GM10248 (cell line): Measurements from ENCODE around the gene RMDN3.
A peak's percentile ranks its signal among the peaks of the same experiment; 100 is the strongest.

Experiments used
- CTCF ChIA-PET: fragments of 300-600 bp; sonication (Branson Sonifier 250); formaldehyde crosslinking; extraction: SDS; loops from one replicate; lab custom pipeline; 2021; ENCODE audit warnings: antibody characterized with exemption; lab: Yijun Ruan, JAX
- POLR2A ChIA-PET: fragments of 350-650 bp; sonication (Branson Sonifier 250); formaldehyde crosslinking; extraction: SDS; loops from one replicate; lab custom pipeline; 2020; ENCODE audit warnings: antibody characterized with exemption; lab: Yijun Ruan, JAX
- DNase-seq: peaks from one replicate; pipeline ENCODE4 v3.0.0; 2012; ENCODE audit errors: extremely low spot score
- TF ChIP-seq, protein P1 (sequence below): IDR thresholded peaks from 2 replicates; pipeline ENCODE4 v1.5.1; 2012; ENCODE audit warnings: mild to moderate bottlenecking, low read depth; ENCODE audit errors: extremely low read depth, missing control alignments, control extremely low read depth

Gene RMDN3, protein sequence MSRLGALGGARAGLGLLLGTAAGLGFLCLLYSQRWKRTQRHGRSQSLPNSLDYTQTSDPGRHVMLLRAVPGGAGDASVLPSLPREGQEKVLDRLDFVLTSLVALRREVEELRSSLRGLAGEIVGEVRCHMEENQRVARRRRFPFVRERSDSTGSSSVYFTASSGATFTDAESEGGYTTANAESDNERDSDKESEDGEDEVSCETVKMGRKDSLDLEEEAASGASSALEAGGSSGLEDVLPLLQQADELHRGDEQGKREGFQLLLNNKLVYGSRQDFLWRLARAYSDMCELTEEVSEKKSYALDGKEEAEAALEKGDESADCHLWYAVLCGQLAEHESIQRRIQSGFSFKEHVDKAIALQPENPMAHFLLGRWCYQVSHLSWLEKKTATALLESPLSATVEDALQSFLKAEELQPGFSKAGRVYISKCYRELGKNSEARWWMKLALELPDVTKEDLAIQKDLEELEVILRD

DNA sequence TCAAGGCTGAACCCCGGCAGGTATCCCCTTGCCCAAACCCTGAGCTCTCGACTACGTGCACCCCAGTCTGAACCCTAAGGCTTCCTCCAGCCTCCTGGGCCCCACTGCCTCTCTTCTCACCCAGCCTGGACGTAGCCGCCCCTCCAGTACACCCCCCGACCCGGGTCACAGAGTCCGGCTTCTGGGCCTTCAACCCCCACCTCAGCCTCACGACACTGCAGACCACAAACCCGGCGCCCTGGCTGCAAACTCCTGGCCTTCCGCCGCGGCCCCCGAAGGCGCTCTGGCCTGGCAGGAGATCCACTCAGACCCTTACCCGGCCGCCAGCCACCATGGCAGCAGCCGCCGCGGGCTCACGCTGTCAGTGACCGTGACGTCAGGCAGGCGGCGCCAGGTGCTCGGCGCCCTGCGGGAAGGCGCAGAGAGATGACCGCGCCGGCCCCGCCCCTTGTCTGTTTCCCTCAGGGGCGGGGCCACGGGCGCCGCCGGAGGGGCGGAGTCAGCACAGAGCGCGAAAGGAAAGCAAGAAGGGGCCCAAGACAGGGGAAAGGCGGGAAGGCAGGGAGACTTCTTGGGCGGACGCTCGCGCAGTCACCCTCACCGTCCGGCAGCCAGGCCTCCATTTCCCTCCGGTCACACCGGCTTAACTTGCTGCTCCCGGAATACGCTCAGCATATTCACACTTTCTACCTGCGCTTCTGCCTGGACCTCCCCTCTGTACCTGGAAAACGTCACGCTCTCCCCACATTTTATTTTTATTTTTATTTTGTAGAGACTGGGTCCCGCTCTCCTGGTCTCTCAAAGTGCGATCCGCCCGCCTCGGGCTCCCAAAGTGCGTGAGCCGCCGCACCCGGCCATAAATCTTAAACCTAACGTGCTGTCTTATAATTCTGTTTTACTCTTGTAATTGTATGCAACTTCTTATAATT is at the start of gene RMDN3:
TSS of gene RMDN3 (minus strand) at position 372 of the 929 bp plus-strand sequence. CDS start 471 bp downstream, outside the sequence.
- TF ChIP-seq, protein P1, sequence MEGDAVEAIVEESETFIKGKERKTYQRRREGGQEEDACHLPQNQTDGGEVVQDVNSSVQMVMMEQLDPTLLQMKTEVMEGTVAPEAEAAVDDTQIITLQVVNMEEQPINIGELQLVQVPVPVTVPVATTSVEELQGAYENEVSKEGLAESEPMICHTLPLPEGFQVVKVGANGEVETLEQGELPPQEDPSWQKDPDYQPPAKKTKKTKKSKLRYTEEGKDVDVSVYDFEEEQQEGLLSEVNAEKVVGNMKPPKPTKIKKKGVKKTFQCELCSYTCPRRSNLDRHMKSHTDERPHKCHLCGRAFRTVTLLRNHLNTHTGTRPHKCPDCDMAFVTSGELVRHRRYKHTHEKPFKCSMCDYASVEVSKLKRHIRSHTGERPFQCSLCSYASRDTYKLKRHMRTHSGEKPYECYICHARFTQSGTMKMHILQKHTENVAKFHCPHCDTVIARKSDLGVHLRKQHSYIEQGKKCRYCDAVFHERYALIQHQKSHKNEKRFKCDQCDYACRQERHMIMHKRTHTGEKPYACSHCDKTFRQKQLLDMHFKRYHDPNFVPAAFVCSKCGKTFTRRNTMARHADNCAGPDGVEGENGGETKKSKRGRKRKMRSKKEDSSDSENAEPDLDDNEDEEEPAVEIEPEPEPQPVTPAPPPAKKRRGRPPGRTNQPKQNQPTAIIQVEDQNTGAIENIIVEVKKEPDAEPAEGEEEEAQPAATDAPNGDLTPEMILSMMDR = peak; percentile 22
- CTCF ChIA-PET = interaction anchor here (1.3 kb wide), 1 partner anchor 27 kb away, joined by 4 read pairs; no protein-coding TSS in a partner anchor
- POLR2A ChIA-PET = no interaction called here
- peak; percentile 97 for DNase-seq

DNA sequence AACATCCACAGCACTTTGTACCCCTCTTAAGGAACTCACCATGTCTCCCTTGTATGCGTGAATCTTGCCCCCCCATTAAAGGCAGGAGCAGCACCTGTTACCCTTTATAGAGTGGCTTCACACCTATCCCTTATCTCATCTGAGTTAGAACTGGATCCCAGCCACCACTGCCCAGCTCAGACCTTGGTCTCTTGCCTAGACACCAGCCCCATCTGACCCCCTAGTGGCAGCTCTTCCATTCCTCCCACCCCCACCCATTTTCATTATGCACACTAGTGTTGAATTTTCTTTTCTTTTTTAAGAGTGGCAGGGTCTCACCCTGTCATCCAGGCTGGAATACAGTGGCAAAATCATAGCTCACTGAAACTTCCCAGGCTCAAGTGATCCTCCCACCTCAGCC is 48.6 kb upstream of the RMDN3 start:
- no peak for DNase-seq
- POLR2A ChIA-PET = no interaction called here
- TF ChIP-seq, protein P1 = no peak
- CTCF ChIA-PET = interaction anchor here (0.6 to 1.0 kb wide), 2 partner anchors 21 to 25 kb away, joined by 3 read pairs; no protein-coding TSS in a partner anchor

DNA sequence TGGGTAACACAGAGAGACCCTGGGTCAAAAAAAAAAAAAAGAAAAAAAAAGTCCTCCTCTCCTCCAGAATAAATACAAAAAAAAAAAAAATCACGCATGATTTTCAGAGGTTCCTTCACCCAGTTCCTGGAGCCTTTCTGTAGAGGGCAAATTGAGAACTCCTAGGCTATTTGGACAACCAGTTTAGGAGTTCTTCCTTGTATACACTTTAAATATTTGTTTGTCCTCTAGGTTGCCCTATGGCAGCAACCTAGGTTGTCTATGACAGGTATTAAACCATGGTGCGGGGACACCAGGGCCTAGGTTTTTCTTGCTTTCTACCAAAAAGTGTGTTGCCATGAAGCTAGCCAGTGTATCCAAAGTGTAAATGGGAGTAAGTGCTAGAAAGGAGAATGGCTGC is 48.0 kb upstream of the RMDN3 start:
- CTCF ChIA-PET = interaction anchor here (0.6 to 1.6 kb wide), 3 partner anchors 21 to 24 kb away, joined by 3 to 5 read pairs (median 3); no protein-coding TSS in a partner anchor
- no peak for DNase-seq
- TF ChIP-seq, protein P1 = no peak
- POLR2A ChIA-PET = interaction anchor here (0.7 kb wide), 1 partner anchor 26 kb away, joined by 8 read pairs; the partner anchor contains the start of gene PPP1R14D

DNA sequence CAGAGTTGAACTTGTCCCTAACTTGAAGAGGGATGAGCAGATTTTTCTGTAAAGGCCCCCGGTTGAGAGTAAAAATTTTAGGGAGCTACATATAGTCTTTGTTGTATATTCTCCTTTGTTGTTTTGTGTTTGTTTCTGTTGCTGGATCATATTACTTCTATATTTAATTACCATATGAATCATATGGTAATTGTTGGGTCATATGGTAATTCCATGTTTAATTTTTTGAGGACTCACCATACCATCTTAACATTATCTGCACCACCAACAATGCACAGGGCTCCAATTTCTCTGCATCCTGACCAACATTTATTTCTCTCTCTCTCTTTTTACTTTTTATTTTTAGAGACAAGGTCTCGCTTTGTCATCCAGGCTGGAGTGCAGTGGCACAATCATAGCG is 44.5 kb upstream of the RMDN3 start:
- ChIA-PET POLR2A (no interaction called here), CTCF (interaction anchor here (1.6 kb wide), 1 partner anchor 17 kb away, joined by 6 read pairs; no protein-coding TSS in a partner anchor)
- TF ChIP-seq, protein P1 = no peak
- no peak for DNase-seq

DNA sequence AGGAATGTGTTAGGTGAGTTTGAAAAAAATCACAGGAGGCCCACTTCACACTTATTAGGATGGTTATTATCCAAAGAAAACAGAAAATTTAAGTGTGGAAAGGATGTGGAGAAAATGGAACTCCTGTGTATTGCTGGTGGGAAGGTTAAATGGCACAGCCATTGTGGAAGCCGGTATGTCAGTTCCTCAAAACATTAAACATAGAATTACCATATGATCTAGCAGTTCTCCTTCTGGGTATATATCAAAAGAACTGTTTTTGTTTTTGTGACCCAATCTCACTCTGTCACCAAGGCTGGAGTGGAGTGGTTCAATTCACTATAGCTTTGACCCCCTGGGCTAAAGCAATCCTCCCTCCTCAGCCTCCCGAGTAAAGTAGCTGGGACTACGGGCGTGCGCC is 41.5 kb upstream of the RMDN3 start:
- TF ChIP-seq, protein P1 = no peak
- no peak for DNase-seq
- POLR2A ChIA-PET = interaction anchor here (0.9 kb wide), 1 partner anchor 47 kb away, joined by 3 read pairs; no protein-coding TSS in a partner anchor
- CTCF ChIA-PET = interaction anchor here (1.0 to 4.5 kb wide), 4 partner anchors 10 to 63 kb away, joined by 4 to 26 read pairs (median 8); no protein-coding TSS in a partner anchor

DNA sequence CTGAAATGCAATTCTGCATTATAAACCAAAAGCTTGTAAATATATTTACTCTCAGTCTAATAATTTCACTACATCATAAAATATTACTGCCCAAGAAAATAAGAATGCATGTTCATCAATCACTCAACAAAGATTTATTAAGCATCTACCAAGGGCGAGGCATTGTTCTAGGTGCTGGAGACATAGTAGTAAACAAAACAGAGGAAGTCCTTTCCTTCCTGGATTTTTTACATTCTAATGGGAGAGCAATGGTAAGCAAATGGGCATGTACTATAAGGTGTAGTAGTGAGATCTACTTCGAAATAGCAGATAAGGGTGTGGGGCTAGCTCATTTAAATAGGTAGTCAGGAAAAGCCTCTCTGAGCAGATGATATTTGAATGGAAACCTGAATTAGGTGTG is 41.0 kb upstream of the RMDN3 start:
- ChIA-PET CTCF (interaction anchor here (2.2 to 4.5 kb wide), 2 partner anchors 9 to 13 kb away, joined by 11 to 26 read pairs; no protein-coding TSS in a partner anchor), POLR2A (no interaction called here)
- no peak for DNase-seq
- TF ChIP-seq, protein P1 = no peak
